Renal cortex interstitium (tissue), 15 donors: ENCODE results near the gene JMY. TPM values are rescaled to one million over a fixed set of nuclear protein-coding genes. Genes with fewer than 3 reads are reported as not detected.
A peak's percentile ranks its signal among the peaks of the same experiment; 100 is the strongest.

Experiments
- DNase-seq, 11 donors: peaks; one replicate each; pipeline ENCODE4 v3.0.0-alpha.2; 2013; ENCODE audit warnings: low read depth in 9 of 11, low spot score in 4 of 11; ENCODE audit errors: extremely low read depth in 1 of 11
- long read RNA-seq, 16 experiments: transcript quantifications; one replicate each; lab custom pipeline, GENCODE V29; 2026
- polyA plus RNA-seq, 3 donors: library from polyadenylated mRNA; unstranded; fragments of 120-200 nt; gene quantifications; one replicate each; pipeline ENCODE4 v1.2.1, GENCODE V29; 2013; ENCODE audit not compliant: insufficient read length in 3 of 3

JMY gene, protein sequence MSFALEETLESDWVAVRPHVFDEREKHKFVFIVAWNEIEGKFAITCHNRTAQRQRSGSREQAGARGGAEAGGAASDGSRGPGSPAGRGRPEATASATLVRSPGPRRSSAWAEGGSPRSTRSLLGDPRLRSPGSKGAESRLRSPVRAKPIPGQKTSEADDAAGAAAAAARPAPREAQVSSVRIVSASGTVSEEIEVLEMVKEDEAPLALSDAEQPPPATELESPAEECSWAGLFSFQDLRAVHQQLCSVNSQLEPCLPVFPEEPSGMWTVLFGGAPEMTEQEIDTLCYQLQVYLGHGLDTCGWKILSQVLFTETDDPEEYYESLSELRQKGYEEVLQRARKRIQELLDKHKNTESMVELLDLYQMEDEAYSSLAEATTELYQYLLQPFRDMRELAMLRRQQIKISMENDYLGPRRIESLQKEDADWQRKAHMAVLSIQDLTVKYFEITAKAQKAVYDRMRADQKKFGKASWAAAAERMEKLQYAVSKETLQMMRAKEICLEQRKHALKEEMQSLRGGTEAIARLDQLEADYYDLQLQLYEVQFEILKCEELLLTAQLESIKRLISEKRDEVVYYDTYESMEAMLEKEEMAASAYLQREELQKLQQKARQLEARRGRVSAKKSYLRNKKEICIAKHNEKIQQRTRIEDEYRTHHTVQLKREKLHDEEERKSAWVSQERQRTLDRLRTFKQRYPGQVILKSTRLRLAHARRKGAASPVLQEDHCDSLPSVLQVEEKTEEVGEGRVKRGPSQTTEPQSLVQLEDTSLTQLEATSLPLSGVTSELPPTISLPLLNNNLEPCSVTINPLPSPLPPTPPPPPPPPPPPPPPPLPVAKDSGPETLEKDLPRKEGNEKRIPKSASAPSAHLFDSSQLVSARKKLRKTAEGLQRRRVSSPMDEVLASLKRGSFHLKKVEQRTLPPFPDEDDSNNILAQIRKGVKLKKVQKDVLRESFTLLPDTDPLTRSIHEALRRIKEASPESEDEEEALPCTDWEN
- 10 to 100 TPM; 24.6 to 32.2 (median 30.3) TPM for polyA plus RNA-seq
- long read RNA-seq, donor 1, partial matches to known transcripts, result 65 of 65 reads
- long read RNA-seq, donor 1, other reads (novel, unspliced or antisense), result 0 of 65 reads
- long read RNA-seq, donor 2, partial matches to known transcripts, result 53 of 53 reads
- long read RNA-seq, donor 2, other reads (novel, unspliced or antisense), result 0 of 53 reads
- long read RNA-seq, donor 3, full-length matches to known transcripts, result 1 of 64 reads
- long read RNA-seq, donor 3, partial matches to known transcripts, result 57 of 64 reads
- long read RNA-seq, donor 3, other reads (novel, unspliced or antisense), result 6 of 64 reads
- long read RNA-seq, donor 4, full-length matches to known transcripts, result 1 of 51 reads
- long read RNA-seq, donor 4, partial matches to known transcripts, result 50 of 51 reads
- long read RNA-seq, donor 4, other reads (novel, unspliced or antisense), result 0 of 51 reads
- long read RNA-seq, donor 5, result 0 reads
- long read RNA-seq, donor 6, partial matches to known transcripts, result 46 of 51 reads
- long read RNA-seq, donor 6, other reads (novel, unspliced or antisense), result 5 of 51 reads
- long read RNA-seq, donor 7, partial matches to known transcripts, result 84 of 109 reads
- long read RNA-seq, donor 7, other reads (novel, unspliced or antisense), result 25 of 109 reads
- long read RNA-seq, donor 8, result 0 reads
- long read RNA-seq, donor 9, result 0 reads
- long read RNA-seq, donor 10, partial matches to known transcripts, result 45 of 56 reads
- long read RNA-seq, donor 10, other reads (novel, unspliced or antisense), result 11 of 56 reads
- long read RNA-seq, donor 11, full-length matches to known transcripts, result 2 of 46 reads
- long read RNA-seq, donor 11, partial matches to known transcripts, result 44 of 46 reads
- long read RNA-seq, donor 11, other reads (novel, unspliced or antisense), result 0 of 46 reads
- long read RNA-seq, donor 12, partial matches to known transcripts, result 51 of 60 reads
- long read RNA-seq, donor 12, other reads (novel, unspliced or antisense), result 9 of 60 reads
- long read RNA-seq, donor 13, result 0 reads
- long read RNA-seq, donor 14, partial matches to known transcripts, result 52 of 52 reads
- long read RNA-seq, donor 14, other reads (novel, unspliced or antisense), result 0 of 52 reads
- long read RNA-seq, donor 15, partial matches to known transcripts, result 15 of 15 reads
- long read RNA-seq, donor 15, other reads (novel, unspliced or antisense), result 0 of 15 reads
- long read RNA-seq, donor 16, full-length matches to known transcripts, result 1 of 45 reads
- long read RNA-seq, donor 16, partial matches to known transcripts, result 33 of 45 reads
- long read RNA-seq, donor 16, other reads (novel, unspliced or antisense), result 11 of 45 reads

DNA sequence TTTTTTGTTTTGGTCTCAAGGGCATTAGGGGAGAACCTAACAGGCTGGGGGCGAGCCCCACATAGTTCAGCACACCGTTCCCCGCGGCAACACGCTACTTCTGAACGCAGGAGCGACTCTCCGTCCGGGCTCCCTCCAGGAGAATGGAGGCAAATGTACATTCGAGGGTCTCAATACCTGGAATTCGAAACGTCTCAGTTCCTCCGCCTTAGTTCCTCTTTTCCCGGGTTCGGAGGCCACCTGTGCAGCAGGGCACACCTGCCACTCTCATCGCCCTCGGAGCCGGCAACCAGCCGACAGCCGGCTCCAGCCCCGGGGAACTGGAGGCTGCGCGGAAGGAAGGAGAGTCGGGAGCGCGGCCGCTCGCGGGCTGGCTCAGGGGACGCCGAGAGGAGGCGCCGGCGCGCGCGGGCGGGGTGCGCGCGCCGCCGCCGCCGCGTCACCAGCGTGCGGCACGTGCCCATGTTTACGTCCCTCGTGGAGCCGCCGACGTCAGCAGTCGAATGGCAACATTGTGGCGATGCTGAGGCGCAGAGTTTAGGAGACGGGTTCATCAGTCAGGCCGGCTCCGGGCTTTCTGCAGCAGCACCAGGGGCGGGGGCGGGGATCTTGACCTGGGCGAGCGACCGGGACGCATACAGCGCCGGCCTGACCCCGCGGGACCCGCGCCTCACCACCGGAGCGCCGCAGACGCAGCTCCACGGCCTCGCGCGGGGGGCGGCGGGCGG, at the start of gene JMY:
JMY (plus strand) TSS at position 498 of the 728 bp plus-strand sequence. CDS start 520 bp downstream, outside the sequence.
- DNase-seq, result peak; percentile 63 to 85 (median 75)

DNA sequence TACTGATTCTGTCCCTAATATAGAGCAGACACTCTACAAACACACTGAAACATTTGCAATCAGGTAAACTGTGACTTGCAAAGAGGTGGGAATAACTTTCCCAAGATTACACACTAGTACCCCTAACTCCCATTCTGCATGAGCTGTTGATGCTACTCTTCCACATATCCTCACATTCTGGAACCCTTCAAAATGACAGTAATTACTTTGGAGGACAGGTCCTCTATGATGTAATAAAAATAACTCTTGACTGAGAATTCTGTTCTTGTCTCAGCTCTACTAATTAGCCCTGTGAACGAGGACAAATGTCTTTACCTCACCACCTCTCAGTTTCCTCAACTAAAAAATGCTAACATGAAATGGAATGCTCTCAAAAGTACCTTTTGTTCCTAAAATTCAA, 49.5 kb upstream of the JMY start:
- DNase-seq, result no peak

DNA sequence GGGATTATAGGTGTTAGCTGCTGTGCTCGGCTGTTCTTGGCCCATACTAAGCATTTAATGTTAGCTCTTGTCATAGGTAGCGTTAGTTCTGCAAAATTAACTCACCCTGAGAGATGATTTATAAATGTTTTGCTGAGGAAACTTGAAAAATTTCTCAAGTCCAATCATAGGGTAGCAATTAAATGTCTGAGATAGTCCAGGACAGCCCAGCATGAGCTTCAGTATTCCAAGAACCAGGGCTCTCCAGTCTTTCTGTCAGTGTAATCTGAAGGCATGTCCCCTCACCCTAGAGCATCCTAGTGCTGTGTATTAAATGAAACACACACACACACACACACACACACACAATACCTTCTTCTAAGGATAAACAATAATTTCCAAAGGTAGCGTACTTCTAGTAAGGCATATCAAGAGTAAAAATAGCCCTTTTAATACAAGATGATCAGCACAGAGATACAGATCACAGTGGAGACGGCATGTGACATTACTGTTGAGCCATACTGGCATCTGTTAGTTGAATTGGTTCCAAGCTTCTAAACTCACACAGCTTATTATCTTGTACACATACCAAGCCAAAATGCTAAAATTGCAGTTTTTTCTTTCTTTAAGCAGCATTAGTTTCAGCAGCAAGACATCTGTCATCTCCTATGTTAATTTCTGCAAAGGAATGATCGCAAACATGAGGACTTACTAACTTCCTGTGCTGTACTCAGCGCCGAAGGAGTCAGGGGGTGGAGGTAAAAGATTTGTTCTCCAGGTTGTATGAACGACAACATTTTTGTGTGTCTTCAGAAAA, 46.3 kb upstream of the JMY start:
- no peak for DNase-seq

DNA sequence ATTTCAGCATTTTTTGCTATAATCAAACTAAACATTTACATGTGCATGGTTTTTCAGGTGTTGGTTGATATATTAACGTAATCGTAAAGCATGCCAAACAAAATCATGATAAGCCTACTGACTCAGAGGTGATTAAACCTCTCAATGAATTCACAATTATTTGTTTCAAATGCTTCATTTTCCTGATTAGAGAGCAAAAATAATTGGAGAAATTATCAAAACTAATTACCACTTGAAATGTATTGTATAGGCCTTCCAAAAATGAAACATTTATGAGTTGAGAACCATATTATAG, 45.7 kb upstream of the JMY start:
- DNase-seq, result no peak

DNA sequence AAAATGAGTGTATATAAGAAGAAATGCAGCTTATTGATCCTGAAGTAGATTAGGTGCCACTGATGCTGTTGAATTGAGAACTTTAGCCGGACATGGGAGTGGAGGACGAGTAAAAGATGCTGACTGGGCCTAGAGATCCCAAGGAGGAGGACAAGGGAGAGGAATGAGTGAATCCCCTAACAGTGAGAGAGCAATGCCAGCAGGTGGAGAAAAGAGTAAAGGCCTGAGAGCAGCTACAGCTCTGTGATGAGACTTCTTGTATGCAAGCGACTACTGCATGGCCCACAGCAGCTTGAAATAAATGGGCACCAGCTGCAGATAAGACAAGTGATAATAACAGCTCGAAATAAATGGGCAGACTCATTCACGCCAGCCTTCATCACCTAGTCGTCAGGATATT, 44.5 kb upstream of the JMY start:
- no peak for DNase-seq

DNA sequence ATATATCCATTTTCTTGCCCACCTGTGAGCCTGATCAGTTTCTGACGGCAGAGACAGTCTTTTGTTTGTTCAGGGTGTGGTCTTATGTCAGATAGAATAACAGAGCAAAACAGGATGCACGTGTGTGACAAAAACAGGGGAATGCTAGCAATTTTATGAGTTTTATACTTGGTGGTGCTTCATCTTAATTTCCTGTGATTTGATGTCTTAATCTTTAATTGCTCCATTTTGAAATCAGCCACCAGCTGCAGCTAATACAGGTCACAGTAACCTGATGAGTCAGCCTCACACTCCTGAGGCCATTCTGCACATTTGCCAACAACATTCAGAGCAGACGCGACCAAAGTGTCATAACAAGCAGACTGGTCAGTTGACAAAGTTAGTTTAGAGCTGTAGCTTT, 42.3 kb upstream of the JMY start:
- DNase-seq, result no peak

DNA sequence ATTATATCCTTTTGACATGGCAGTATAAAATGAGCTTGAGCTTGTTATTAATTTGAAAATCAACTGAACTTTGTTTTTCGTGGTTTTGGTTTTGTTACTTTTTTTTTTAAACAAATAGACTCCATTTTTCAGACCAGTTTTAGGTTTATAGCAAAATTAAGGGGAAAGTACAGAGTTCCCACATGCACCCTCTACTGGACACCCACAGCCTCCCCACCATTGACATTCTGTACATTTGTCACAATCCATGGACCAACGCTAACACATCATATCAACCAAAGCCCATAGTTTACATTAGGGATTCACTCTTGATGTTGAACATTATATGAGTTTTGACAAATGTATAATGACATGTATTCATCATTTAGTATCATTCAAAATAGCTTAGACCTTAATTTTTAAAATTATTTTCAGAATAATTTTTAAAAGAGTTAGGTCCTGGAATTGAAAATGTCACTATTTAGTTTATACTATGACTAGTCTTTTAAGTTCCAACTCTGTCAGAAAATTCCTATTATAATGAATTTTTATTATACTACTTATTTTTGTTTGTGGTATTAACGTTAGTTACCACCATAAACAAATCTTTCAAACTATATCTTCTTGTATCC, 35.3 kb upstream of the JMY start:
- DNase-seq, result no peak

DNA sequence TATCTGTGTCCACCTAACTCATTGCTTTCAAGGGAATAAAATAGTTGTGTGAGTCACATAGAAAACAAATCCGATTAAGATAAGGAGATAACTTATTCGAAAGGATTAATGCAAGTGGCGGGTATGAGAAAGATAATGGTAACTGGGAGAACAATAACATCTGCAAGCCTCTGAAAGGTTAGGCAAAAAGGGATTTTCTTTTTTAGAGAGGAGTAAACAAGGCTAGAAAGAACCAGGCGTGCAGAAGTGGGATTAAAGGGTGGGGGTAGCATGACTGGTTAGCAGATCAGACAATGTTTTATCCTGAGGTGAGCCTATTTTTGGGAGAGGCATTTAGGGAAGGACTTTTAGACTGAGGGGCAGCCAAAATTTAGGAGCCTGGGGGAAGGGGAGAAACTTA, 34.7 kb upstream of the JMY start:
- DNase-seq, result no peak

DNA sequence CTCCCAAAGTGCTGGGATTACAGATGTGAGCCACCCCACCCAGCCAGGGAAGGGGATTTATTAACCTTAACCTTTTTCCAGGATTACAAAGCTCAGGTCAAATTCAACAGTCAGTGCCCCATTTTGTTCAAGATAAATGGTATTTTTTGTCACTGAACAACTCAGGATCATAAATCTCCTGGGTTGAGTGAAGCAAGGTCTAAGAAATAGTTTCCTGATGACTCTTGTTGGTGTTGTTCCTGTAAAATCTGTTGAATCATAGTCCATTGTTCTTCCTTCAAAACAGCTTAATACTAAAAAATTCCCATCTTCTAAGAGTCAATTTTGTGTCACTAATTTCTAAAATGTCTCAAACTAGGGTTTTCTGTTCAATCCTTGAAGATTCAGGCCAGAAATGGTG, 33.9 kb upstream of the JMY start:
- no peak for DNase-seq

DNA sequence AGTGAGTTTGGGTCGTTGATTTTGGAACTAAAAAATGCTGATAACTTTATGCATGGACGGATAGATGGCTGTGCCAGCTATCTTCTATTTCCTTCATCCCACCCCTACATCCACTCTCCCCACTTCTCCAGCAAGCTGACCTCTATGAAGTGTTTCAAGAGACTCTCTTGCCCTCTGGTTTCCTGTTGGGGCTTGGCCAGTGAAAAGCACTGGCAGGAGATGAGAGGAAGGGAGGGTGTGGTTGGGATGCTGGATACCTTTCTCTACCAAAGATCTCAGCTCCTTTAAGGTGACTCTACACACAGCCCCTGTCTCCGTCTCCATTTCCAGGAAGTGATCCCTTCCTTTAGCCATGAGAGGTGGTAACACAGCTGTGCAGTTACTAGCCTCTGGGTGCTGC, 30.0 kb upstream of the JMY start:
- no peak for DNase-seq

DNA sequence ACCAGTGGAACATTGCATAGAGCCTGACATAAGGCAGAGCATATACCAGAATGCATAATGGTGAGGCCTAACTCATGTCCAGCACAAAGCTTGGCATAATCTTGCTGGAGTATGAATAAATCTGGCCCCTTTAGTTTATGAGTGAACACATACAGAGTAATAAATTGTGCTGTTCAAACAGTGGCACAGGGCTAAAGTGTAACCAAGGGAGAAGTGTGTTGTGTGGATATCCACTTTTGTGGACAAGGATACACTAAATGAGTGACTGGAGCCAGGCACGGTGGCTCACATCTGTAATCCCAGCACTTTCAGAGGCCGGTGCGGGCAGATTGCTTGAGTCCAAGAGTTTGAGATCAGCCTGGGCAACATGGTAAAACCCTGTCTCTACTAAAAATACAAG, 29.4 kb upstream of the JMY start:
- no peak for DNase-seq

DNA sequence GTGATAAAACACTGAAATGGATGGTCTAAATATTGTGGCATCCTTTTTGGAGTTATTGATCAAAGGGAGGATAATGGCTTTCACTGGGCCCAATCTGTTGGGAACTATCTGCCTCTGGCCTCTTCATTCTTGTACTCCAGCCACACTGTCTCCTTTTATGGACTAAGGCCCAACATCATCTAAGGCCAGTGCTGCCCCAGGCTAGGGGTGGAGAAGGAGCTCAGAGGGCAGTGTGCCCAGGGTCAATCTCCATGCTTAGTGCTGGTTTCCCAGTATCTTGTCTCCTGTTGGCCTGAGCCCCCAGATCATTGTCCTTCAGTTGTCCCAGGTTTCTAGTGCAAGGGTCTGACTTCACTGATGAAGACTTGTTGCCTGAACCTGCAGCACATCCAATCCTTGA, 26.4 kb upstream of the JMY start:
- DNase-seq, result no peak

DNA sequence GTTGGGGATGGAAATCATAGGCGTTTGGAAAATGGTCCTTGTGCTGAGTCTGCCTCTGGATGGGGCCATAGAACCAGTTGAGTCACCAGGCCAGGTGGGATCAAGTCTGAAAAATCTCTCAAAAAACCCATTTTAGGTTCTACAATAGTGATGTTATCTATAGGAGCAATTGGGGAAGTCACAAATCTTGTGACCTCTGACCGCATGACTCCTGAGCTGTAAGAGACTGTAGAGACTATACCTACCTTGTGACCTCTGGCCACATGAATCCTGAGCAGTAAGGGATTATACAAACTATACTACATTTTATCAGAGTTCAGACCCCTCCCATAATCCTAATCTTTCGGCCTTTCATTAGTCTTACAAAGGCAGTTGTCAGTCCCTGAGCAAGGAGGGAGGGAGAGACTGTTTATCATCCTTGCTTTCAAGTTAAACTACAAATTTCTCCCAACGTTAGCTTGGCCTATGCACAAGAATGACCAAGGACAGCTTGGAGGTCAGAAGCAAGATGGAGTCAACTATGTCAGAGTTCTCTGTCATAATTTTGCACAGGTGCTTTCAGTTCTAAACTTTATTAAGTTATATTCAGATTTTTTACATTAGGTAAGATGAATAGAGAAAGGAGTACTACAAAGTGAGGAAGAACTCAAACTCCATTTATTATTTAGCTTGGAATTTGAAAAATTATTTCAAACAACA, 11.5 kb upstream of the JMY start:
- DNase-seq, result no peak

DNA sequence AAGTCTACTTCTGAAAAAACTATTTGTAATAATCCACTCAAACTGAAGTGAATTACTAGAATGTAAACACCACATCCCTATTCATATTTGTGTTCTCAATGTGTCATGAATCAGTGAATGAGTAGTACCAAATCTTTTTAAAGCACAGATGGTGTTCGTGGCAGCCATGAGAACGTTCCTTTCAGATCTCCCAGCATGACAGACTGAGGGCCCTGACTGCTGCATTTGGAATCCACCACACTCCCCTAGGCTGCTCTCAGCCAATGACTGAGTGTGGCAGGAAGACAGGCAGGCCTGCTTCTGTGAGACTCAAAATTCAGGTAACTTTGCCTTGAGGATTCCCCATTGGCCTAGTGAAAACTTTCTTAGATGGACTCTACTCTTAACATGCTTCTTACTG, 10.9 kb upstream of the JMY start:
- DNase-seq, result no peak

DNA sequence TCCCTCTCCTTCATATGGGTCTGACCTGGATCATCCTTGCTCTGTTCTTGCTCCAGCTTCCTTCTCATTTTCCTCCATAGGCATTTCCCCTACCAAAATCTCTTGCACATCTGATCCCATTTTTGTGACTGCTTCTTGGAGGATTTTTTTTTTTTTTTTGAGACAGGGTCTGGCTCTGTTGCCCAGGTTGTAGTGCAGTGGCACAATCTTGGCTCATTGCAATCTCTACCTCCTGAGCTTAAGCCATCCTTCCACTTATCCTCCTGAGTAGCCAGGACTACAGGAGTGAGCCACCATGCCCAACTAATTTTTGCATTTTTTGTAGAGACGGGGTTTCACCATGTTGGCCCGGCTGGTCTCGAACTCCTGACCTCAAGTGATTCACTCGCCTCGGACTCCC, 10.5 kb upstream of the JMY start:
- no peak for DNase-seq
